ENCODE results near the gene HOXB4.

DNA sequence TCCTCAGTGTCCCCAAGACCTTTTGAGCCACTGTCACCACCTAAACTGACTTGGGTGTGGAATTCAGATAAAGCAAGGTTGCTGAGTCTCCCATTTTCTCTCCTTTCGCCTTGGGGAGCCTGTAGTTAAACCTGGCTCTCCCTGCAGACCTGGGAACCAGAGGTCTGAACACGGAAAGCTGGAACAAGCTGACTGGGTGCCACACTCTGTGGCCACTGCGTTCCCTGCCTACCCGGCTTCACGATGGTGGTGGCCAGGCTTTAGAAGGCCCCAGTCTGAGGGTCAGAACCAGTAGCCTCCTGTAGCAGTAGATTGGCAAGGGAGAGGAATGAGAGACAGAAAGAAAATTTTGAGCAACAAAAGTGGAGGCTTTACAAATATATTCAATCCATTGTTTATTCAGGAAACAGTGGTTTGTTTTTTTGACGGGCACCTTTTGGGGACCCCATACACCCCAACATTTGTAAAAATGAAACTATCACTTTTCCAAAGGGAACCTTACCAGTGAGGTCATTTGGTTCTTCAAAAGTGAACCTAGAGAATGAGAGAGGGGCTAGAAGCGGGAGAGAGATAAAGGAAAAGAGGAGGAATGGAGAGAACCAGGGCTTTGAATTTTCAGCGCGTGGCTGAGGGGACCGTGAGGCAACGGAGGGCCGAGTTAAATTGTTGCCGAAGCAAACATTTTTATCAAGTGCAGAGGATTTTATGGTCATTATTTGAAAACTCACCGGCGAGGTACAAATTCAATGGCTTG, 38.7 kb upstream of the HOXB4 start:
- TF ChIP-seq POLR2A (IDR thresholded peaks at IDR 0.05; ENCODE audit: low read depth, low read length) (no peak), POLR2AphosphoS5 (IDR thresholded peaks at IDR 0.05; ENCODE audit: low read depth, low read length) (no peak), TAF1 (IDR thresholded peaks at IDR 0.05; ENCODE audit: low read depth, low read length) (no peak), SPI1 (IDR thresholded peaks at IDR 0.05; ENCODE audit: low read depth, low read length) (no peak), PAX5 (IDR thresholded peaks at IDR 0.05; ENCODE audit: insufficient read depth, low read length, severe bottlenecking) (no peak), POU2F2 (IDR thresholded peaks at IDR 0.05; ENCODE audit: low read depth, low read length) (no peak)

Measured in GM12891 (cell line).